ENCODE results near the gene ACSS2.

The ACSS2 gene

GRCh38 chr20:34947336-34947735 is 70.9 kb downstream of the ACSS2 start:
- H3K14ac ChIP-seq (ENCODE audit: low read length): no peak overlapping the region
- no peaks in the 10 kb centered on the region for H3K79me2 ChIP-seq (ENCODE audit: control insufficient read depth, insufficient read depth, low read length, poor library complexity)
- H4K91ac ChIP-seq (ENCODE audit: low read depth, low read length): no peak overlapping the region
- no peak overlapping the region for H2AK5ac ChIP-seq (ENCODE audit: low read length)
- no peak overlapping the region for H3K23ac ChIP-seq (ENCODE audit: low read length)
- no peak overlapping the region for H2BK5ac ChIP-seq (ENCODE audit: low read depth, low read length, poor library complexity)
- no peaks in the 10 kb centered on the region for H3K27me3 ChIP-seq (ENCODE audit: insufficient read depth, low read length)
- no peaks in the 10 kb centered on the region for H3K9me3 ChIP-seq (ENCODE audit: insufficient read depth, low read depth, low read length)
- no peak overlapping the region for H2BK120ac ChIP-seq (ENCODE audit: insufficient read depth, low read length, poor library complexity)
- H2BK12ac ChIP-seq (ENCODE audit: low read length): no peak overlapping the region
- no peak overlapping the region for H2AFZ ChIP-seq (ENCODE audit: insufficient read depth, low read length, poor library complexity)
- no peak overlapping the region for H3K18ac ChIP-seq (ENCODE audit: low read length)
- no peak overlapping the region for H3K4me3 ChIP-seq (ENCODE audit: low read depth, low read length)
- no peaks in the 10 kb centered on the region for H3K79me1 ChIP-seq (ENCODE audit: low read length)
- H3K36me3 ChIP-seq (ENCODE audit: control insufficient read depth in 1 of 2, insufficient read depth in 2 of 2, low read length in 2 of 2): peaks cover 9 to 18% of the 10 kb centered on the region in 2 experiments
- no peak overlapping the region for H3K27ac ChIP-seq (ENCODE audit: low read depth, low read length)
- no peaks in the 10 kb centered on the region for H3K4me1 ChIP-seq (ENCODE audit: control insufficient read depth in 1 of 2, insufficient read depth in 2 of 2, low read length in 2 of 2)
- H3K9ac ChIP-seq (ENCODE audit: low read length): no peak overlapping the region
- H3K4ac ChIP-seq (ENCODE audit: low read depth, low read length): no peak overlapping the region
- H4K12ac ChIP-seq (ENCODE audit: low read depth, low read length): no peak overlapping the region
- no peak overlapping the region for H3K4me2 ChIP-seq (ENCODE audit: low read length)
- no peak for DNase-seq
- H4K8ac ChIP-seq (ENCODE audit: low read depth, low read length): no peak overlapping the region

- Histone ChIP-seq H2AFZ (ENCODE audit: insufficient read depth, low read length, poor library complexity) (no peak overlapping the region), H3K4me3 (ENCODE audit: low read depth, low read length) (no peak overlapping the region), H4K12ac (ENCODE audit: low read depth, low read length) (no peak overlapping the region), H3K18ac (ENCODE audit: low read length) (no peak overlapping the region), H3K23ac (ENCODE audit: low read length) (no peak overlapping the region), H3K9me3 (ENCODE audit: insufficient read depth, low read depth, low read length) (no peaks in the 10 kb centered on the region), H3K27ac (ENCODE audit: low read depth, low read length) (no peak overlapping the region), H3K4me2 (ENCODE audit: low read length) (no peak overlapping the region), H2BK5ac (ENCODE audit: low read depth, low read length, poor library complexity) (no peak overlapping the region), H3K79me2 (ENCODE audit: control insufficient read depth, insufficient read depth, low read length, poor library complexity) (no peaks in the 10 kb centered on the region), H3K27me3 (ENCODE audit: insufficient read depth, low read length) (no peaks in the 10 kb centered on the region), H4K91ac (ENCODE audit: low read depth, low read length) (no peak overlapping the region), H3K79me1 (ENCODE audit: low read length) (no peaks in the 10 kb centered on the region), H3K9ac (ENCODE audit: low read length) (no peak overlapping the region), H4K8ac (ENCODE audit: low read depth, low read length) (no peak overlapping the region), H2BK12ac (ENCODE audit: low read length) (no peak overlapping the region), H3K36me3 (ENCODE audit: control insufficient read depth in 1 of 2, insufficient read depth in 2 of 2, low read length in 2 of 2) (peaks cover 7 to 11% of the 10 kb centered on the region in 2 experiments), H3K4me1 (ENCODE audit: control insufficient read depth in 1 of 2, insufficient read depth in 2 of 2, low read length in 2 of 2) (no peaks in the 10 kb centered on the region), H3K4ac (ENCODE audit: low read depth, low read length) (no peak overlapping the region), H3K14ac (ENCODE audit: low read length) (no peak overlapping the region), H2AK5ac (ENCODE audit: low read length) (no peak overlapping the region), H2BK120ac (ENCODE audit: insufficient read depth, low read length, poor library complexity) (no peak overlapping the region)
- DNase-seq: no peak
These were observed 71.6 kb downstream of the ACSS2 start for GRCh38 chr20:34948030-34948429.

GRCh38 chr20:34949120-34949519 is 72.7 kb downstream of the ACSS2 start:
- Histone ChIP-seq H3K27ac (ENCODE audit: low read depth, low read length) (no peak overlapping the region), H3K4ac (ENCODE audit: low read depth, low read length) (no peak overlapping the region), H2AFZ (ENCODE audit: insufficient read depth, low read length, poor library complexity) (no peak overlapping the region), H4K91ac (ENCODE audit: low read depth, low read length) (no peak overlapping the region), H4K12ac (ENCODE audit: low read depth, low read length) (no peak overlapping the region), H3K4me1 (ENCODE audit: control insufficient read depth in 1 of 2, insufficient read depth in 2 of 2, low read length in 2 of 2) (no peaks in the 10 kb centered on the region), H3K27me3 (ENCODE audit: insufficient read depth, low read length) (no peaks in the 10 kb centered on the region), H3K79me1 (ENCODE audit: low read length) (no peaks in the 10 kb centered on the region), H3K14ac (ENCODE audit: low read length) (no peak overlapping the region), H3K4me3 (ENCODE audit: low read depth, low read length) (no peak overlapping the region), H3K36me3 (ENCODE audit: control insufficient read depth in 1 of 2, insufficient read depth in 2 of 2, low read length in 2 of 2) (peaks cover 7% of the 10 kb centered on the region in 2 experiments), H2BK12ac (ENCODE audit: low read length) (no peak overlapping the region), H2BK120ac (ENCODE audit: insufficient read depth, low read length, poor library complexity) (no peak overlapping the region), H3K4me2 (ENCODE audit: low read length) (no peak overlapping the region), H3K18ac (ENCODE audit: low read length) (no peak overlapping the region), H3K23ac (ENCODE audit: low read length) (no peak overlapping the region), H3K9me3 (ENCODE audit: insufficient read depth, low read depth, low read length) (no peaks in the 10 kb centered on the region), H4K8ac (ENCODE audit: low read depth, low read length) (no peak overlapping the region), H2BK5ac (ENCODE audit: low read depth, low read length, poor library complexity) (no peak overlapping the region), H3K79me2 (ENCODE audit: control insufficient read depth, insufficient read depth, low read length, poor library complexity) (no peaks in the 10 kb centered on the region), H3K9ac (ENCODE audit: low read length) (no peak overlapping the region), H2AK5ac (ENCODE audit: low read length) (no peak overlapping the region)
- no CpG with 5 or more reads among the region's 6 CpGs for WGBS (ENCODE audit: extremely low coverage, insufficient coverage, insufficient read length)
- DNase-seq: no peak

GRCh38 chr20:34951252-34951651 is 74.8 kb downstream of the ACSS2 start:
- H2BK5ac ChIP-seq (ENCODE audit: low read depth, low read length, poor library complexity): no peak overlapping the region
- no peak overlapping the region for H2AFZ ChIP-seq (ENCODE audit: insufficient read depth, low read length, poor library complexity)
- no peak overlapping the region for H2AK5ac ChIP-seq (ENCODE audit: low read length)
- H4K91ac ChIP-seq (ENCODE audit: low read depth, low read length): no peak overlapping the region
- no peak overlapping the region for H3K14ac ChIP-seq (ENCODE audit: low read length)
- H3K4me2 ChIP-seq (ENCODE audit: low read length): no peak overlapping the region
- no peak overlapping the region for H3K18ac ChIP-seq (ENCODE audit: low read length)
- no peak overlapping the region for H3K23ac ChIP-seq (ENCODE audit: low read length)
- no peaks in the 10 kb centered on the region for H3K27me3 ChIP-seq (ENCODE audit: insufficient read depth, low read length)
- peaks cover 4% of the 10 kb centered on the region for H3K79me2 ChIP-seq (ENCODE audit: control insufficient read depth, insufficient read depth, low read length, poor library complexity)
- peaks cover 3 to 4% of the 10 kb centered on the region in 2 experiments for H3K4me1 ChIP-seq (ENCODE audit: control insufficient read depth in 1 of 2, insufficient read depth in 2 of 2, low read length in 2 of 2)
- no peak for DNase-seq
- H2BK12ac ChIP-seq (ENCODE audit: low read length): no peak overlapping the region
- no peak overlapping the region for H3K27ac ChIP-seq (ENCODE audit: low read depth, low read length)
- no CpG with 5 or more reads among the region's 2 CpGs for WGBS (ENCODE audit: extremely low coverage, insufficient coverage, insufficient read length)
- H3K79me1 ChIP-seq (ENCODE audit: low read length): peaks cover 7% of the 10 kb centered on the region
- no peak overlapping the region for H4K12ac ChIP-seq (ENCODE audit: low read depth, low read length)
- H3K9ac ChIP-seq (ENCODE audit: low read length): no peak overlapping the region
- H3K4me3 ChIP-seq (ENCODE audit: low read depth, low read length): no peak overlapping the region
- no peaks in the 10 kb centered on the region for H3K9me3 ChIP-seq (ENCODE audit: insufficient read depth, low read depth, low read length)
- H3K4ac ChIP-seq (ENCODE audit: low read depth, low read length): no peak overlapping the region
- peaks cover 3 to 4% of the 10 kb centered on the region in 2 experiments for H3K36me3 ChIP-seq (ENCODE audit: control insufficient read depth in 1 of 2, insufficient read depth in 2 of 2, low read length in 2 of 2)
- H4K8ac ChIP-seq (ENCODE audit: low read depth, low read length): no peak overlapping the region
- H2BK120ac ChIP-seq (ENCODE audit: insufficient read depth, low read length, poor library complexity): no peak overlapping the region
